SK-N-SH (cell line): ENCODE measurements around the gene PLCH1. TPM values are rescaled to one million over a fixed set of nuclear protein-coding genes. Genes with fewer than 3 reads are reported as not detected.

Experiments
- CTCF ChIA-PET: fragments of 300-600, 350-600 bp; formaldehyde crosslinking; extraction: SDS; loops from one replicate; lab custom pipeline; 2021; lab: Yijun Ruan, JAX
- POLR2A ChIA-PET: fragments of 350-600 bp; sonication (Branson Sonifier 250); formaldehyde crosslinking; extraction: SDS; loops from one replicate; lab custom pipeline; 2020; ENCODE audit warnings: antibody characterized with exemption, inconsistent platforms; lab: Yijun Ruan, JAX
- DNase-seq: peaks from one replicate; pipeline ENCODE4 v3.0.0; 2012
- H2AFZ ChIP-seq: fragments of 200-600 bp; sonication (generic); 2 replicates; pipeline ENCODE4 v1.8.1; 2016; ENCODE audit warnings: antibody characterized with exemption, mild to moderate bottlenecking, low read depth
- H3F3A ChIP-seq: fragments of 200-600 bp; sonication (generic); replicated peaks from 2 replicates; pipeline ENCODE3; 2016; ENCODE audit warnings: antibody characterized with exemption, mild to moderate bottlenecking; ENCODE audit not compliant: insufficient read depth
- H3K27ac ChIP-seq, 2 experiments: fragments of 200-500 bp in 1 of 2; fragments of 200-600 bp in 1 of 2; sonication (Bioruptor generic) in 1 of 2; sonication (generic), shearing (Covaris generic) in 1 of 2; 2 replicates each; pipeline versions ENCODE4 v1.5.1 to v1.6.1; 2014 to 2016; ENCODE audit warnings: low read depth in 2 of 2, inconsistent platforms in 1 of 2, low read length in 1 of 2, mild to moderate bottlenecking in 1 of 2, mixed read lengths in 1 of 2
- H3K27me3 ChIP-seq: fragments of 200-600 bp; sonication (generic), shearing (Covaris generic); 2 replicates; pipeline ENCODE4 v1.6.1; 2016; ENCODE audit warnings: mixed run types; ENCODE audit not compliant: insufficient read depth
- H3K36me3 ChIP-seq, 2 experiments: fragments of 200-500 bp in 1 of 2; fragments of 200-600 bp in 1 of 2; sonication (Bioruptor generic) in 1 of 2; sonication (generic) in 1 of 2; replicated peaks in 1 of 2; 2 replicates each; pipeline versions ENCODE3 to v1.5.1; 2014 to 2016; ENCODE audit warnings: low read length in 1 of 2, mild to moderate bottlenecking in 1 of 2; ENCODE audit not compliant: insufficient read depth in 2 of 2, control insufficient read depth in 1 of 2
- H3K4me1 ChIP-seq, 2 experiments: fragments of 200-500 bp in 1 of 2; fragments of 200-600 bp in 1 of 2; sonication (Bioruptor generic) in 1 of 2; sonication (generic), shearing (Covaris generic) in 1 of 2; 2 replicates each; pipeline versions ENCODE4 v1.5.1 to v1.6.1; 2014 to 2016; ENCODE audit warnings: low read depth in 1 of 2, low read length in 1 of 2, mixed run types in 1 of 2; ENCODE audit not compliant: insufficient read depth in 2 of 2, control insufficient read depth in 1 of 2
- H3K4me2 ChIP-seq: fragments of 200-600 bp; sonication (generic), shearing (Covaris generic); 2 replicates; pipeline ENCODE4 v1.6.1; 2017; ENCODE audit warnings: mixed run types
- H3K4me3 ChIP-seq, 2 experiments: fragments of 200-500 bp in 1 of 2; fragments of 200-600 bp in 1 of 2; sonication (Bioruptor generic) in 1 of 2; sonication (generic), shearing (Covaris generic) in 1 of 2; 2 replicates each; pipeline versions ENCODE4 v1.5.1 to v1.8.1; 2014 to 2016; ENCODE audit warnings: low read depth in 2 of 2, inconsistent platforms in 1 of 2, low read length in 1 of 2, mild to moderate bottlenecking in 1 of 2, mixed read lengths in 1 of 2, moderate library complexity in 1 of 2
- H3K79me2 ChIP-seq: fragments of 200-600 bp; sonication (generic); 2 replicates; pipeline ENCODE4 v1.8.1; 2017; ENCODE audit warnings: mild to moderate bottlenecking; ENCODE audit not compliant: insufficient read depth
- H3K9ac ChIP-seq: fragments of 200-600 bp; sonication (generic); 2 replicates; pipeline ENCODE4 v1.6.1; 2017; ENCODE audit warnings: mixed run types
- H3K9me2 ChIP-seq: fragments of 200-600 bp; sonication (generic); 2 replicates; pipeline ENCODE4 v1.6.1; 2017; ENCODE audit warnings: mixed run types
- H3K9me3 ChIP-seq: fragments of 200-600 bp; sonication (generic); 2 replicates; pipeline ENCODE4 v1.6.1; 2017; ENCODE audit warnings: mixed run types, mild to moderate bottlenecking, moderate library complexity
- H4K20me1 ChIP-seq: fragments of 200-600 bp; sonication (generic); 2 replicates; pipeline ENCODE4 v1.6.1; 2017; ENCODE audit warnings: mild to moderate bottlenecking, mixed run types; ENCODE audit not compliant: insufficient read depth
- EP300 ChIP-seq, 2 experiments: IDR thresholded peaks; 2 replicates each; pipeline versions ENCODE4 v1.4.0 to v1.6.1; 2012; ENCODE audit warnings: borderline replicate concordance in 1 of 2, low read depth in 1 of 2, low read length in 1 of 2
- FOSL2 ChIP-seq: IDR thresholded peaks from 2 replicates; pipeline ENCODE4 v1.4.0; 2012; ENCODE audit warnings: low read depth, mild to moderate bottlenecking, moderate library complexity, borderline replicate concordance
- FOXJ3 ChIP-seq: sonication (generic); formaldehyde crosslinking; IDR thresholded peaks from 2 replicates; pipeline ENCODE4 v1.5.1; 2020; ENCODE audit warnings: mild to moderate bottlenecking, missing genetic modification reagents
- GABPA ChIP-seq: IDR thresholded peaks from 2 replicates; pipeline ENCODE4 v1.4.0; 2012; ENCODE audit warnings: low read depth, mild to moderate bottlenecking
- GATA2 ChIP-seq: sonication (generic); formaldehyde crosslinking; IDR thresholded peaks from 2 replicates; pipeline ENCODE4 v1.5.0; 2020; ENCODE audit warnings: mild to moderate bottlenecking, missing genetic modification reagents
- JUND ChIP-seq: IDR thresholded peaks from 2 replicates; pipeline ENCODE4 v1.4.0; 2012
- MEF2A ChIP-seq: IDR thresholded peaks from 2 replicates; pipeline ENCODE4 v1.4.0; 2012; ENCODE audit warnings: low read depth, borderline replicate concordance
- NFIC ChIP-seq: IDR thresholded peaks from 2 replicates; pipeline ENCODE4 v1.4.0; 2012; ENCODE audit warnings: borderline replicate concordance
- RAD21 ChIP-seq: IDR thresholded peaks from 2 replicates; pipeline ENCODE4 v1.6.1; 2012; ENCODE audit warnings: mild to moderate bottlenecking, low read length
- RXRA ChIP-seq: IDR thresholded peaks from 2 replicates; pipeline ENCODE4 v1.4.0; 2012; ENCODE audit warnings: low read depth, mild to moderate bottlenecking, borderline replicate concordance
- SIN3A ChIP-seq: IDR thresholded peaks from 2 replicates; pipeline ENCODE4 v1.6.1; 2012; ENCODE audit warnings: low read depth, mild to moderate bottlenecking, low read length, moderate library complexity, borderline replicate concordance
- SMC3 ChIP-seq: IDR thresholded peaks from 2 replicates; pipeline ENCODE4 v1.6.1; 2012; ENCODE audit warnings: low read depth, low read length, improper control_type of control experiment
- TCF12 ChIP-seq: IDR thresholded peaks from 2 replicates; pipeline ENCODE4 v1.4.0; 2012
- TEAD4 ChIP-seq: IDR thresholded peaks from 2 replicates; pipeline ENCODE4 v1.4.0; 2012; ENCODE audit warnings: mild to moderate bottlenecking, borderline replicate concordance; ENCODE audit not compliant: insufficient read depth
- WGBS: methylation state at CpG from one replicate; pipeline ENCODE4 v1.1.6; 2017; ENCODE audit warnings: low lambda C conversion rate; 5-methylcytosine and 5-hydroxymethylcytosine counted together
- polyA plus RNA-seq, 3 experiments: library from polyadenylated mRNA; depleted of rRNA; stranded (reverse); fragments of >200 nt; gene quantifications; 2 replicates each; pipeline ENCODE4 v1.2.3, GENCODE V29; 2012
- TF ChIP-seq, protein P1 (sequence below): IDR thresholded peaks from 2 replicates; pipeline ENCODE4 v1.6.1; 2012; ENCODE audit warnings: mild to moderate bottlenecking, low read depth, low read length, moderate library complexity
- TF ChIP-seq, protein P2 (sequence below): fragments of 150-350 bp; IDR thresholded peaks from 2 replicates; pipeline ENCODE4 v1.6.1; 2017; ENCODE audit warnings: antibody characterized with exemption, low read length, low read depth, borderline replicate concordance
- TF ChIP-seq, protein P3 (sequence below): IDR thresholded peaks from 2 replicates; pipeline ENCODE4; 2012

PLCH1 gene
- polyA plus RNA-seq, 1 of the 3 experiments (the other 2 are of a cell fraction) = 0.26 TPM

DNA sequence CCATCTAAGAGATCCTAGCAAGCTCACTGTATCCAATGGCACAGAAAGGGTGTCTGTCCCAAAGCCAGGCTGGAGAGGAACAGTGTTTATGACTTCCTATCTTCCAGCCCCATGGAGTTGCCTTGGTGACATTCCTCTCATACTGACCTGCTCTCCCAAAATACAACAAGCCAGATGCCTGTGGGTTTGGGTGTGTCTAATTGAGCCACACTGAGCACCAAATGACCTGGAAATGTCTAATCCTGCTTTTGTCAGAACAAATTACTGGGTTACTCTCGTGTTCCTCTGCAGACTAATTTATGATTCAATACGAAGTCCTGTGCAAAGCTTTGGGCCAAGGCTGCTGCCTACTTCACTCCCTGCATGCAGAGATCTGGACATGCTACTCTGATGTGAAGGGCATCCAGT, 353.3 kb downstream of the PLCH1 start (continued):
- TF ChIP-seq, protein P1, sequence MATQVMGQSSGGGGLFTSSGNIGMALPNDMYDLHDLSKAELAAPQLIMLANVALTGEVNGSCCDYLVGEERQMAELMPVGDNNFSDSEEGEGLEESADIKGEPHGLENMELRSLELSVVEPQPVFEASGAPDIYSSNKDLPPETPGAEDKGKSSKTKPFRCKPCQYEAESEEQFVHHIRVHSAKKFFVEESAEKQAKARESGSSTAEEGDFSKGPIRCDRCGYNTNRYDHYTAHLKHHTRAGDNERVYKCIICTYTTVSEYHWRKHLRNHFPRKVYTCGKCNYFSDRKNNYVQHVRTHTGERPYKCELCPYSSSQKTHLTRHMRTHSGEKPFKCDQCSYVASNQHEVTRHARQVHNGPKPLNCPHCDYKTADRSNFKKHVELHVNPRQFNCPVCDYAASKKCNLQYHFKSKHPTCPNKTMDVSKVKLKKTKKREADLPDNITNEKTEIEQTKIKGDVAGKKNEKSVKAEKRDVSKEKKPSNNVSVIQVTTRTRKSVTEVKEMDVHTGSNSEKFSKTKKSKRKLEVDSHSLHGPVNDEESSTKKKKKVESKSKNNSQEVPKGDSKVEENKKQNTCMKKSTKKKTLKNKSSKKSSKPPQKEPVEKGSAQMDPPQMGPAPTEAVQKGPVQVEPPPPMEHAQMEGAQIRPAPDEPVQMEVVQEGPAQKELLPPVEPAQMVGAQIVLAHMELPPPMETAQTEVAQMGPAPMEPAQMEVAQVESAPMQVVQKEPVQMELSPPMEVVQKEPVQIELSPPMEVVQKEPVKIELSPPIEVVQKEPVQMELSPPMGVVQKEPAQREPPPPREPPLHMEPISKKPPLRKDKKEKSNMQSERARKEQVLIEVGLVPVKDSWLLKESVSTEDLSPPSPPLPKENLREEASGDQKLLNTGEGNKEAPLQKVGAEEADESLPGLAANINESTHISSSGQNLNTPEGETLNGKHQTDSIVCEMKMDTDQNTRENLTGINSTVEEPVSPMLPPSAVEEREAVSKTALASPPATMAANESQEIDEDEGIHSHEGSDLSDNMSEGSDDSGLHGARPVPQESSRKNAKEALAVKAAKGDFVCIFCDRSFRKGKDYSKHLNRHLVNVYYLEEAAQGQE = peak; percentile 47; the same call in 1 of the 2 replicates
- no peak for TF ChIP-seq GABPA
- TF ChIP-seq MEF2A = peak; percentile 17; the same call in 1 of the 2 replicates
- TF ChIP-seq RXRA = peak; percentile 24; the same call in 1 of the 2 replicates
- TF ChIP-seq, protein P2, sequence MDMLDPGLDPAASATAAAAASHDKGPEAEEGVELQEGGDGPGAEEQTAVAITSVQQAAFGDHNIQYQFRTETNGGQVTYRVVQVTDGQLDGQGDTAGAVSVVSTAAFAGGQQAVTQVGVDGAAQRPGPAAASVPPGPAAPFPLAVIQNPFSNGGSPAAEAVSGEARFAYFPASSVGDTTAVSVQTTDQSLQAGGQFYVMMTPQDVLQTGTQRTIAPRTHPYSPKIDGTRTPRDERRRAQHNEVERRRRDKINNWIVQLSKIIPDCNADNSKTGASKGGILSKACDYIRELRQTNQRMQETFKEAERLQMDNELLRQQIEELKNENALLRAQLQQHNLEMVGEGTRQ = no peak
- TF ChIP-seq TCF12 = peak; percentile 69; the same call in 1 of the 2 replicates
- no peak for TF ChIP-seq RAD21

DNA sequence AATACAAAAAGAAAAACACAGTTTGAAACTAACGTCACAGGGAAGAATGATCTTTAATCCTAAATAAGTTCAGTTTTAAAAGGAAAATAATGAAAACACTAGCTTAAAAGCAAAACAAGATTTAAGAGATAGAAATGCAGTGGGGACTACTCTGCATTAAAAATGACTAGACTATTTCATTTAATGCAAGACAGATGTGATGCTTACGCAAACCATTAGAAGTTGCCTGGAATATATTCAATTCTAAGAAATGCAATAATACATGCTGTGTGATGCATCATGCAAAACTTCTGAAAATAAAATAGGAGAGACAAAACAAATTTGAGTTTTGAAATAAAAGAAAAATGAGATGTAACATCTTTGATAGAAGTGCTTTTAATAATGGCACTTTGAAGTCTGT, 353.8 kb downstream of the PLCH1 start:
- ChIA-PET CTCF (interaction anchor here (1.4 to 3.5 kb wide), 3 partner anchors 9 to 311 kb away, joined by 5 to 21 read pairs (median 7); no protein-coding TSS in a partner anchor), POLR2A (interaction anchor here (0.7 to 1.0 kb wide), 2 partner anchors 27 to 1769 kb away, joined by 3 to 5 read pairs; no protein-coding TSS in a partner anchor)
- Histone ChIP-seq H2AFZ (no peak overlapping the region), H3K4me3 (no peak overlapping the region), H3K36me3 (no peaks in the 10 kb centered on the region), H3K79me2 (no peaks in the 10 kb centered on the region), H3F3A (peaks cover 10% of the 10 kb centered on the region), H3K4me2 (peak overlapping the region; percentile 36; the same call in 1 of the 2 replicates), H3K4me1 (peaks cover 7 to 35% of the 10 kb centered on the region in 2 experiments; a peak in 3 of 4 replicates), H3K9me2 (no peaks in the 10 kb centered on the region), H3K27me3 (no peaks in the 10 kb centered on the region), H3K9ac (no peak overlapping the region), H3K9me3 (no peaks in the 10 kb centered on the region), H4K20me1 (no peaks in the 10 kb centered on the region), H3K27ac (peak overlapping the region; percentile 80 to 97)
- TF ChIP-seq SMC3 (no peak), FOXJ3 (CRISPR knock-in tag) (no peak), EP300 (IDR thresholded peaks at IDR 0.05; ENCODE audit: borderline replicate concordance in 1 of 2, low read depth in 1 of 2, low read length in 1 of 2) (0 out of 4 replicates have a peak, but pooled peaks of 1 of the 2 experiments have one; percentile 25), SIN3A (no peak), TEAD4 (no peak), JUND (peak; percentile 47), MEF2A (no peak), NFIC (peak; percentile 6; the same call in 1 of the 2 replicates), FOSL2 (peak; percentile 28; the same call in 1 of the 2 replicates), TCF12 (peak; percentile 92), GATA2 (CRISPR knock-in tag) (peak; percentile 54)
- TF ChIP-seq, protein P3, sequence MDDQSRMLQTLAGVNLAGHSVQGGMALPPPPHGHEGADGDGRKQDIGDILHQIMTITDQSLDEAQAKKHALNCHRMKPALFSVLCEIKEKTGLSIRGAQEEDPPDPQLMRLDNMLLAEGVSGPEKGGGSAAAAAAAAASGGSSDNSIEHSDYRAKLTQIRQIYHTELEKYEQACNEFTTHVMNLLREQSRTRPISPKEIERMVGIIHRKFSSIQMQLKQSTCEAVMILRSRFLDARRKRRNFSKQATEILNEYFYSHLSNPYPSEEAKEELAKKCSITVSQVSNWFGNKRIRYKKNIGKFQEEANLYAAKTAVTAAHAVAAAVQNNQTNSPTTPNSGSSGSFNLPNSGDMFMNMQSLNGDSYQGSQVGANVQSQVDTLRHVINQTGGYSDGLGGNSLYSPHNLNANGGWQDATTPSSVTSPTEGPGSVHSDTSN = peak; percentile 61
- peak; percentile 32 for DNase-seq
- 13% methylated on average over 2 of the region's 2 CpGs for WGBS
